Stimulated activated CD4-positive, alpha-beta T cell treated with anti-CD3 and anti-CD28 coated beads, Interleukin-1b, Interleukin-23, amount 100 ng/mL, for 24 hours (primary cell): Measurements from ENCODE around the gene GINS1.

Experiments used
- DNase-seq, 4 experiments: peaks; one replicate each; pipeline ENCODE4 v3.0.0-alpha.2; 2020; ENCODE audit warnings: low read depth in 4 of 4, low spot score in 1 of 4

GINS1 gene

GRCh38 chr20:25407311-25408169 is at the start of gene GINS1:
TSS of gene GINS1 (plus strand) at chr20:25407673. CDS start at chr20:25407821, 148 bp downstream.
- peak; percentile 39 to 89 (median 80) for DNase-seq

- DNase-seq: no peak
Measured at GRCh38 chr20:25360631-25361286, 46.7 kb upstream of the GINS1 start.

- DNase-seq: no peak
Measured at GRCh38 chr20:25361287-25361683, 46.2 kb upstream of the GINS1 start.

GRCh38 chr20:25364180-25364788 is 43.2 kb upstream of the GINS1 start:
- no peak for DNase-seq

GRCh38 chr20:25364879-25365699 is 42.4 kb upstream of the GINS1 start:
- DNase-seq: no peak

GRCh38 chr20:25368526-25368925 is 38.9 kb upstream of the GINS1 start:
- DNase-seq: no peak

GRCh38 chr20:25368976-25369375 is 38.5 kb upstream of the GINS1 start:
- DNase-seq: no peak

GRCh38 chr20:25369529-25369928 is 37.9 kb upstream of the GINS1 start:
- DNase-seq: no peak

- DNase-seq: no peak
Measured at GRCh38 chr20:25369971-25370370, 37.5 kb upstream of the GINS1 start.

- DNase-seq: no peak
Measured at GRCh38 chr20:25372584-25373336, 34.7 kb upstream of the GINS1 start.

GRCh38 chr20:25374842-25375241 is 32.6 kb upstream of the GINS1 start:
- no peak for DNase-seq

GRCh38 chr20:25376236-25376635 is 31.2 kb upstream of the GINS1 start:
- no peak for DNase-seq

- DNase-seq: no peak
Measured at GRCh38 chr20:25376886-25377285, 30.6 kb upstream of the GINS1 start.

GRCh38 chr20:25378189-25378883 is 29.1 kb upstream of the GINS1 start:
- no peak for DNase-seq

- DNase-seq: no peak
Measured at GRCh38 chr20:25378884-25379733, 28.4 kb upstream of the GINS1 start.

- no peak for DNase-seq
Measured at GRCh38 chr20:25380945-25381614, 26.4 kb upstream of the GINS1 start.

GRCh38 chr20:25382704-25383370 is 24.6 kb upstream of the GINS1 start:
- no peak for DNase-seq

- no peak for DNase-seq
Measured at GRCh38 chr20:25389401-25389857, 18.0 kb upstream of the GINS1 start.
